ACHN (cell line): ENCODE measurements around the gene TIMM50.

Experiments used
- DNase-seq: peaks from one replicate; pipeline ENCODE4 v3.0.0-alpha.2; 2015
- in situ Hi-C: cut with HindIII; loops from 2 replicates; pipeline ENCODE4 v1.10.0; 2017; ENCODE audit warnings: low sequenced_read_pairs, low pct_ligation_motif_present, low pct_unique_long_range_greater_than_20kb

The TIMM50 gene

GRCh38 chr19:39496063-39496462 lies 15.4 kb downstream of the TIMM50 start:
- no peak for DNase-seq
- in situ Hi-C loops, result no loop called here

DNA sequence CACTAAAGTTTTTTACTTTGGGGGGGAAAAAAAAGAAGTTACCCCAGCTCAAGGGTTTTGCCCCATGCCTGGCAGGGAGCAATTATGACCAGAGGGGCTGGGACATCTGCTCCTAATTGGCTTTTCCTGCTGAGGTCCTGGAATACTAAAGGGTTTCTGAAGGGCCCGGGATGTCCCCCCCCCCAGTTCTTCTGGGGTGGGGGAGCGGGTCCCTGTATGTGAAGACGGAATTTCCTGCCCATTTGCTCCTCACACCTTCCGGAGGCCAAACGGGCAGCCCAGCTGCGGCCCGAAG lies 17.0 kb downstream of the TIMM50 start:
- DNase-seq, result no peak
- in situ Hi-C loops, result no loop called here

- DNase-seq, result peak; percentile 46
Measured at GRCh38 chr19:39497996-39498797, 17.6 kb downstream of the TIMM50 start.

GRCh38 chr19:39498798-39499642 lies 18.4 kb downstream of the TIMM50 start, which contains the start of gene DLL3:
Gene DLL3 (plus strand): TSS chr19:39498947. CDS start chr19:39498975, 28 bp downstream.
- in situ Hi-C loops, result no loop called here
- no peak for DNase-seq

More at GRCh38 chr19:39497996-39498797, 17.6 kb downstream of the TIMM50 start:
- in situ Hi-C loops, result no loop called here

- in situ Hi-C loops, result no loop called here
- DNase-seq, result no peak
Measured at GRCh38 chr19:39499932-39500331, 19.3 kb downstream of the TIMM50 start.

GRCh38 chr19:39500543-39500942 lies 19.9 kb downstream of the TIMM50 start:
- in situ Hi-C loops, result no loop called here
- DNase-seq, result no peak

DNA sequence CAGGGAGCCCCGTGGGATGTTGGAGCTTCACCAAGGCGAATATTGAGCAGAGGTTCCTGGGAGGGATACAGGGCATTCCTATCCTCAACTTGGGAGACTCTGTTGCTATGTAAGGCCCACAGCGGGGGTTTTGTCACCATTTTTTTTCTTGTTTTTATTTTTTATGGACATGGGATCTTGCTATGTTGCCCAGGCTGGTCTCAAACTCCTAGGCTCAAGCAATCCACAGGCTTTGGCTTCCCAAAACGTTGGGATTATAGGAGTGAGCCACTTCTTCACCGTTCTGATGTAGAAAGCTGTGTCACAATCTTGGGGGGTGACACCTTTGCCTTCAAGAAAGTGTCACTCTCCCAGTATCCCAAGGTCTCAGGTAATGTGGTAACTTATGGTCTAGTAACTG lies 20.7 kb downstream of the TIMM50 start:
- in situ Hi-C loops, result no loop called here
- DNase-seq, result no peak

GRCh38 chr19:39502640-39503417 lies 22.2 kb downstream of the TIMM50 start:
- no peak for DNase-seq
- in situ Hi-C loops, result no loop called here

GRCh38 chr19:39506598-39506943 lies 25.9 kb downstream of the TIMM50 start:
- no peak for DNase-seq
- in situ Hi-C loops, result no loop called here

GRCh38 chr19:39506944-39507714 lies 26.5 kb downstream of the TIMM50 start:
- in situ Hi-C loops, result no loop called here

DNA sequence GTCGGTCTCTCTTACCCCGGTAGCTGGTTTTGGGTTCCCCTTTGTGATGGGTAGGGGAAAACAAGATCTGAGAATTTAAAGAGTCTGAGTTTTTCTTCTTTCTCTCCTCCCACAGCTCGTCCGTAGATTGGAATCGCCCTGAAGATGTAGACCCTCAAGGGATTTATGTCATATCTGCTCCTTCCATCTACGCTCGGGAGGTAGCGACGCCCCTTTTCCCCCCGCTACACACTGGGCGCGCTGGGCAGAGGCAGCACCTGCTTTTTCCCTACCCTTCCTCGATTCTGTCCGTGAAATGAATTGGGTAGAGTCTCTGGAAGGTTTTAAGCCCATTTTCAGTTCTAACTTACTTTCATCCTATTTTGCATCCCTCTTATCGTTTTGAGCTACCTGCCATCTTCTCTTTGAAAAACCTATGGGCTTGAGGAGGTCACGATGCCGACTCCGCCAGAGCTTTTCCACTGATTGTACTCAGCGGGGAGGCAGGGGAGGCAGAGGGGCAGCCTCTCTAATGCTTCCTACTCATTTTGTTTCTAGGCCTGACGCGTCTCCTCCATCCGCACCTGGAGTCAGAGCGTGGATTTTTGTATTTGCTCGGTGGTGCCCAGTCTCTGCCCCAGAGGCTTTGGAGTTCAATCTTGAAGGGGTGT lies 27.2 kb downstream of the TIMM50 start:
- in situ Hi-C loops, result no loop called here
- no peak for DNase-seq

More at GRCh38 chr19:39506944-39507714, 26.5 kb downstream of the TIMM50 start:
- DNase-seq, result peak; percentile 70

DNA sequence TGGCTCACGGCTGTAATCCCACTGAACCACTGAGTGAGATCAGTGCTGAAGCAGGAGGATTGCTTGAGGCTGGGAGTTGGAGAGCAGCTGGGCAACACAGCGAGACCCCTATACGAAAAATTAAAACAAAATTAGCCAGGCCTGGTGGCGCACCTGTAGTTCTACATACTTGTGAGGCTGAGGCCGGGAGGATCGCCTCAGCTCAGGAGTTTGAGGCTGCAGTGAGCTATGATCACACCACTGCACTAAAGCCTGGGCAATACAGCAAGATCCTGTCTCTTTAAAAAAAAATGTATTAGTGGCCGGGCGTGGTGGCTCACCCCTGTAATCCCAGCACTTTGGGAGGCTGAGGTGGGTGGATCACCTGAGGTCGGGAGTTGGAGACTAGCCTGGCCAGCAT lies 28.0 kb downstream of the TIMM50 start:
- in situ Hi-C loops, result no loop called here
- DNase-seq, result no peak

GRCh38 chr19:39509233-39509632 lies 28.6 kb downstream of the TIMM50 start:
- in situ Hi-C loops, result no loop called here
- DNase-seq, result no peak

DNA sequence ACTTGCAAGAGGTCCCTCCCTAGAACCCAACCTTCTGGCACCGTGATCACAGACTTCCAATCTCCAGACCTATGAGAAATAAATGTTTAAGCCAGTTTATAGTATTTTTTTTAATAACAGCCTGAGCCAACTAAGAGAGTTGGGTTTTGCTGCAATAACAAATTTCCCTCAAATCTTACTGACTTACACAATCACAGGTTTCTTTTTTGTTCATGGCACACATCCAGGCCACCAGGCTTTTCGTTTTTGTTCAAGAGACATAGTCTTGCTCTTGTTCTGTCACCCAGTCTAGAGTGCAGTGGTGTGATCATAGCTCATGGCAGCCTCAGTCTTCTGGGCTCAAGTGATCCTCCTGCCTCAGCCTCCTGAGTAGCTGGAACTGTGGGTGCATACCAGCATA lies 32.4 kb downstream of the TIMM50 start:
- no peak for DNase-seq
- in situ Hi-C loops, result no loop called here

DNA sequence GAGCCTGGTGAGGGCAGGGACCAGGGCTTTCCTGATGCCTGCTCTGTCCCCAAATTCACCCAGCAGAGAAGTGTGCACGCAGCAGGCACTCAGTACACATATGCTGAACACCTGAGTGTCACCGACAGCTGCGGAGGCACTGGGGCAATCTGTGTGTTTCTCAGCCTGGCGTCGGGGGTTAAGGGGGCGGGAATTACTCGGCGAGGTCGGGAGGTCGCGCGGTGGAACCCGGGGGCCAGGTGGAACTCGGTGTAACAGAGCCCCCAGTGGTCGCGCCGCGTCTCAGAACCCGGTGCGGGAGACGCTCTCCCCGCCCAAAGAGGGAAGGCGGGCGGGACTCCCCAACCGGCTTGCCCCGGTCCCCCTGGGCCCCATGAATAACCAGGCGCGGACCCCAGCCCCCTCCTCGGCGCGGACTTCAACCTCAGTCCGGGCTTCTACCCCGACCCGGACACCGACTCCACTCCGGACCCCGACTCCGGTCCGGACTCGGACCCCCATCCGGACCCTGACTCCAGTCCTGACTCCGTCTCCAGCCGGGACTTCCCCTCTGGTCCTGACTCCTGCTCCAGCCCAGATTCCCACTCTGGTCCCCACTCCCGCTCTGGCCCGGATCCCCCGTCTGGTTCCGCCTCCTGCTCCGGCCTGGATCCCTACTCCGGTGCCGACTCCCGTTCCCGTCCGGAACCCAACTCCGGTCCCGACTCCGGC lies 34.4 kb downstream of the TIMM50 start, which contains the start of gene SELENOV:
TSS of gene SELENOV (plus strand) at position 300 of the 711 bp plus-strand sequence. CDS start at position 374, 74 bp downstream.
- in situ Hi-C loops, result no loop called here
- DNase-seq, result no peak

DNA sequence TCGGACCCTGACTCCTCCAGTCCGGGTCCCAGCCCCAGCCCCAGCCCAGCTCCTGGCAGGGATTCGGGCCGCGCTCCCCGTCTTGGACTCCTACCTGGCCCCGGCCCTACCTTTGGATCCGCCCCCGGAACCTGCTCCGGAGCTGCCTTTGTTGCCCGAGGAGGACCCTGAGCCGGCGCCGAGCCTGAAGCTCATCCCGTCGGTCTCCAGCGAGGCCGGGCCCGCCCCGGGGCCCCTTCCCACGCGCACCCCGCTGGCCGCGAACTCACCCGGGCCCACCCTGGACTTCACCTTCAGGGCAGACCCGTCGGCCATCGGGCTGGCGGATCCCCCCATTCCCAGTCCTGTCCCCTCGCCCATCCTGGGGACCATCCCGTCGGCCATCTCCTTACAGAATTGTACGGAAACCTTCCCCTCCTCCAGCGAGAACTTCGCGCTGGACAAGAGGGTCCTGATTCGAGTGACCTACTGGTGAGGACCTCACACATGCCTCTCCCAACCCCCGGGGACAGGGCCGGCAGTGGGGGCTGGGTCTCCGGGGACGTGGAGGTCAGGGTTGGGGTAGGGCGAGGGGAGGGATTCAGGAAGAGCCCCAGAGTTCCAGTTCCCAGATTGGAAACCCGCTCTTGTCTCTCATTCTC lies 35.0 kb downstream of the TIMM50 start:
- no peak for DNase-seq
- in situ Hi-C loops, result no loop called here

- in situ Hi-C loops, result no loop called here
- no peak for DNase-seq
Measured at GRCh38 chr19:39516270-39516669, 35.6 kb downstream of the TIMM50 start.
